H9 (cell line): ENCODE results near the gene ACSM3. TPM values are rescaled to one million over a fixed set of nuclear protein-coding genes. Genes with fewer than 3 reads are reported as not detected.

ENCODE experiments used
- DNase-seq: peaks from one replicate; pipeline ENCODE4 v3.0.0-alpha.2; 2017
- H2AFZ ChIP-seq: one replicate; pipeline ENCODE4 v1.6.1; 2013; ENCODE audit warnings: mild to moderate bottlenecking, low read length, control low read depth, moderate library complexity
- H2AK5ac ChIP-seq: 2 replicates; pipeline ENCODE4 v1.6.1; 2013; ENCODE audit warnings: low read length, control low read depth, mixed read lengths; ENCODE audit not compliant: insufficient read length
- H2BK120ac ChIP-seq: one replicate; pipeline ENCODE4 v1.6.1; 2013; ENCODE audit warnings: low read depth, mild to moderate bottlenecking, low read length, control low read depth, inconsistent platforms; ENCODE audit not compliant: poor library complexity, severe bottlenecking
- H2BK12ac ChIP-seq: 2 replicates; pipeline ENCODE4 v1.6.1; 2013; ENCODE audit warnings: low read length, control low read depth, mixed read lengths, low read depth; ENCODE audit not compliant: insufficient read length
- H2BK15ac ChIP-seq: 2 replicates; pipeline ENCODE4 v1.6.1; 2013; ENCODE audit warnings: low read depth, low read length, control low read depth
- H2BK20ac ChIP-seq: one replicate; pipeline ENCODE4 v1.6.1; 2013; ENCODE audit warnings: low read depth, mild to moderate bottlenecking, low read length, control low read depth, inconsistent platforms; ENCODE audit not compliant: poor library complexity, severe bottlenecking
- H2BK5ac ChIP-seq: 2 replicates; pipeline ENCODE4 v1.6.1; 2013; ENCODE audit warnings: low read length, control low read depth, mixed read lengths; ENCODE audit not compliant: insufficient read length
- H3K14ac ChIP-seq: 2 replicates; pipeline ENCODE4 v1.6.1; 2013; ENCODE audit warnings: low read length, control low read depth; ENCODE audit not compliant: insufficient read depth
- H3K18ac ChIP-seq: 2 replicates; pipeline ENCODE4 v1.6.1; 2013; ENCODE audit warnings: low read depth, mild to moderate bottlenecking, mixed read lengths, low read length, control low read depth; ENCODE audit not compliant: insufficient read length
- H3K23ac ChIP-seq: 2 replicates; pipeline ENCODE4 v1.6.1; 2013; ENCODE audit warnings: low read length, control low read depth, mixed read lengths, low read depth; ENCODE audit not compliant: insufficient read length
- H3K23me2 ChIP-seq: 2 replicates; pipeline ENCODE4 v1.6.1; 2013; ENCODE audit warnings: low read depth, mild to moderate bottlenecking, mixed read lengths, low read length, control low read depth; ENCODE audit not compliant: insufficient read length, poor library complexity, severe bottlenecking
- H3K27ac ChIP-seq: 2 replicates; pipeline ENCODE4 v1.5.1; 2013; ENCODE audit warnings: low read length, control low read depth, mixed read lengths, low read depth; ENCODE audit not compliant: insufficient read length
- H3K27me3 ChIP-seq: 2 replicates; pipeline ENCODE4 v1.6.1; 2013; ENCODE audit warnings: low read length, control low read depth, inconsistent platforms; ENCODE audit not compliant: insufficient read depth
- H3K4ac ChIP-seq: 2 replicates; pipeline ENCODE4 v1.6.1; 2013; ENCODE audit warnings: low read depth, mild to moderate bottlenecking, control low read depth, inconsistent platforms, low read length, moderate library complexity
- H3K4me1 ChIP-seq: 2 replicates; pipeline ENCODE4 v1.6.1; 2013; ENCODE audit warnings: low read length, control low read depth, inconsistent platforms; ENCODE audit not compliant: insufficient read depth
- H3K4me2 ChIP-seq: 2 replicates; pipeline ENCODE4 v1.6.1; 2013; ENCODE audit warnings: low read length, control low read depth, mixed read lengths; ENCODE audit not compliant: insufficient read length, insufficient read depth
- H3K56ac ChIP-seq: 2 replicates; pipeline ENCODE4 v1.6.1; 2013; ENCODE audit warnings: low read depth, mild to moderate bottlenecking, mixed read lengths, low read length, control low read depth; ENCODE audit not compliant: insufficient read length
- H3K79me1 ChIP-seq: 2 replicates; pipeline ENCODE4 v1.6.1; 2013; ENCODE audit warnings: low read depth, mild to moderate bottlenecking, moderate library complexity, low read length, control low read depth, inconsistent platforms; ENCODE audit not compliant: insufficient read depth, poor library complexity, severe bottlenecking
- H3K79me2 ChIP-seq: 2 replicates; pipeline ENCODE4 v1.6.1; 2013; ENCODE audit warnings: low read length, control low read depth, inconsistent platforms; ENCODE audit not compliant: insufficient read depth
- H3K9ac ChIP-seq: 2 replicates; pipeline ENCODE4 v1.6.1; 2013; ENCODE audit warnings: low read length, control low read depth, mixed read lengths; ENCODE audit not compliant: insufficient read length; ENCODE audit errors: extremely low read depth
- H3K9me3 ChIP-seq: one replicate; pipeline ENCODE4 v1.6.1; 2013; ENCODE audit warnings: low read depth, low read length, inconsistent platforms; ENCODE audit not compliant: control insufficient read depth
- H3T11ph ChIP-seq: one replicate; pipeline ENCODE4 v1.6.1; 2013; ENCODE audit warnings: mild to moderate bottlenecking, low read length, control low read depth, inconsistent platforms
- H4K20me1 ChIP-seq: one replicate; pipeline ENCODE4 v1.6.1; 2013; ENCODE audit not compliant: control insufficient read depth, insufficient read length, insufficient read depth
- H4K5ac ChIP-seq: 2 replicates; pipeline ENCODE4 v1.6.1; 2013; ENCODE audit warnings: low read depth, mild to moderate bottlenecking, mixed read lengths, low read length, control low read depth; ENCODE audit not compliant: insufficient read length
- H4K8ac ChIP-seq: replicated peaks from 2 replicates; pipeline ENCODE4 v1.6.1; 2013; ENCODE audit warnings: low read length, control low read depth, mixed read lengths, low read depth; ENCODE audit not compliant: insufficient read length
- H4K91ac ChIP-seq: 2 replicates; pipeline ENCODE4 v1.6.1; 2013; ENCODE audit warnings: low read depth, mild to moderate bottlenecking, moderate library complexity, mixed read lengths, low read length, control low read depth; ENCODE audit not compliant: insufficient read length
- H3K27ac Mint-ChIP-seq, 3 experiments: 2 replicates in 2 of 3; 3 replicates in 1 of 3; pipeline ENCODE4 v1.8.0; 2020 to 2021; ENCODE audit warnings: mixed read lengths in 3 of 3, mild to moderate bottlenecking in 1 of 3, moderate library complexity in 1 of 3
- H3K27me3 Mint-ChIP-seq: 2 replicates; pipeline ENCODE4 v1.8.0; 2021; ENCODE audit warnings: low read depth, mild to moderate bottlenecking, moderate library complexity, mixed read lengths
- H3K36me3 Mint-ChIP-seq, 3 experiments: 2 replicates in 2 of 3; 3 replicates in 1 of 3; pipeline ENCODE4 v1.8.0; 2020 to 2021; ENCODE audit warnings: low read depth in 3 of 3, mixed read lengths in 3 of 3; ENCODE audit not compliant: insufficient read depth in 1 of 3
- H3K4me1 Mint-ChIP-seq, 2 experiments: 2 replicates each; pipeline ENCODE4 v1.8.0; 2020; ENCODE audit warnings: mixed read lengths in 2 of 2
- H3K4me3 Mint-ChIP-seq, 2 experiments: 2 replicates in 1 of 2; 3 replicates in 1 of 2; pipeline ENCODE4 v1.8.0; 2020 to 2021; ENCODE audit warnings: mild to moderate bottlenecking in 2 of 2, mixed read lengths in 2 of 2, moderate library complexity in 1 of 2
- H3K9me3 Mint-ChIP-seq, 2 experiments: 2 replicates in 1 of 2; 3 replicates in 1 of 2; pipeline ENCODE4 v1.8.0; 2020; ENCODE audit warnings: mild to moderate bottlenecking in 2 of 2, mixed read lengths in 2 of 2, moderate library complexity in 1 of 2
- WGBS: extraction: QIAGEN DNeasy Blood & Tissue Kit; methylation state at CpG from one replicate; pipeline ENCODE4 v1.1.7; 2013; ENCODE audit warnings: missing lambda C conversion rate, low lambda C conversion rate, mixed read lengths; ENCODE audit not compliant: insufficient read length; ENCODE audit errors: extremely low coverage; 5-methylcytosine and 5-hydroxymethylcytosine counted together
- total RNA-seq: library from RNA; stranded (reverse); gene quantifications from 2 replicates; pipeline ENCODE4 v1.2.1, GENCODE V29; 2021
- TF ChIP-seq, protein P1 (sequence below): fragments of 200-600 bp; sonication (generic); conservative IDR thresholded peaks from 3 replicates; pipeline ENCODE4 v1.8.0; 2021; ENCODE audit warnings: antibody characterized with exemption, mild to moderate bottlenecking

ACSM3 gene
- total RNA-seq, 1 experiment from 2014 or later, result 3.1 TPM

DNA sequence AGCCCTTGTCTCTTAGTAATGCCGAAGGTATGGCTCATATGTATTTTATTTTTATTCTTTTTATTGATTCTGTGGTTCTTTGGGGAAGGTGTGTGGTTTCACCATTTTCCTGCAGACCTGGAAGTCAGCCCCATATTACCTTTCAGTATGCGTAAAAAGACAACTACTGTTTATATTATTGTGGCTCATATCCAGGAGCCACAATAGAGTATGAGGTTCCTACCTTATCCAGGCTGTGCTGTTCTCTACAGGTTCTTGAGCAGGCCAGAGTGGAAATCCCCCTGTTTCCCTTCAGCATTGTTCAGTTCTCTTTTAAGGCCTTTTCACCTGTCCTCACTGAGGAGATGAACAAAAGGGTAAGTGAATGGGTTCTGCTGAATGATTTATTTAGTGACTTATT, 75.7 kb downstream of the ACSM3 start:
- Mint-ChIP-seq H3K27ac (no peak overlapping the region), H3K4me1 (no peaks in the 10 kb centered on the region), H3K4me3 (no peak overlapping the region), H3K36me3 (peaks cover 28 to 54% (median 53%) of the 10 kb centered on the region in 3 experiments), H3K9me3 (peaks cover 6 to 10% of the 10 kb centered on the region in 2 experiments; a peak in 3 of 5 replicates), H3K27me3 (no peaks in the 10 kb centered on the region)
- no peaks in the 10 kb centered on the region for H3K79me1 ChIP-seq
- H3K4me2 ChIP-seq, result no peak overlapping the region
- H2BK20ac ChIP-seq, result no peak overlapping the region
- H3K23me2 ChIP-seq, result no peaks in the 10 kb centered on the region
- H4K20me1 ChIP-seq, result no peaks in the 10 kb centered on the region
- no peaks in the 10 kb centered on the region for H3K79me2 ChIP-seq
- H2BK5ac ChIP-seq, result no peak overlapping the region
- H3T11ph ChIP-seq, result no peak overlapping the region
- no CpG with 5 or more reads among the region's 2 CpGs for WGBS
- H4K5ac ChIP-seq, result no peak overlapping the region
- H2AFZ ChIP-seq, result no peak overlapping the region
- TF ChIP-seq, protein P1, sequence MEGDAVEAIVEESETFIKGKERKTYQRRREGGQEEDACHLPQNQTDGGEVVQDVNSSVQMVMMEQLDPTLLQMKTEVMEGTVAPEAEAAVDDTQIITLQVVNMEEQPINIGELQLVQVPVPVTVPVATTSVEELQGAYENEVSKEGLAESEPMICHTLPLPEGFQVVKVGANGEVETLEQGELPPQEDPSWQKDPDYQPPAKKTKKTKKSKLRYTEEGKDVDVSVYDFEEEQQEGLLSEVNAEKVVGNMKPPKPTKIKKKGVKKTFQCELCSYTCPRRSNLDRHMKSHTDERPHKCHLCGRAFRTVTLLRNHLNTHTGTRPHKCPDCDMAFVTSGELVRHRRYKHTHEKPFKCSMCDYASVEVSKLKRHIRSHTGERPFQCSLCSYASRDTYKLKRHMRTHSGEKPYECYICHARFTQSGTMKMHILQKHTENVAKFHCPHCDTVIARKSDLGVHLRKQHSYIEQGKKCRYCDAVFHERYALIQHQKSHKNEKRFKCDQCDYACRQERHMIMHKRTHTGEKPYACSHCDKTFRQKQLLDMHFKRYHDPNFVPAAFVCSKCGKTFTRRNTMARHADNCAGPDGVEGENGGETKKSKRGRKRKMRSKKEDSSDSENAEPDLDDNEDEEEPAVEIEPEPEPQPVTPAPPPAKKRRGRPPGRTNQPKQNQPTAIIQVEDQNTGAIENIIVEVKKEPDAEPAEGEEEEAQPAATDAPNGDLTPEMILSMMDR, result no peak
- no peak overlapping the region for H3K14ac ChIP-seq
- H2BK15ac ChIP-seq, result no peak overlapping the region
- DNase-seq, result no peak
- H4K8ac ChIP-seq, result no peak overlapping the region
- no peaks in the 10 kb centered on the region for H3K9me3 ChIP-seq
- H2BK12ac ChIP-seq, result no peak overlapping the region
- no peak overlapping the region for H3K56ac ChIP-seq
- H3K23ac ChIP-seq, result no peak overlapping the region
- no peak overlapping the region for H3K18ac ChIP-seq
- no peaks in the 10 kb centered on the region for H3K27me3 ChIP-seq
- H2BK120ac ChIP-seq, result no peak overlapping the region
- no peak overlapping the region for H4K91ac ChIP-seq
- no peak overlapping the region for H3K27ac ChIP-seq
- no peaks in the 10 kb centered on the region for H3K4me1 ChIP-seq
- H3K4ac ChIP-seq, result no peak overlapping the region
- H2AK5ac ChIP-seq, result no peak overlapping the region
- H3K9ac ChIP-seq, result no peak overlapping the region
